Measurements from ENCODE around the gene RAB3C. TPM values are rescaled to one million over a fixed set of nuclear protein-coding genes. Genes with fewer than 3 reads are reported as not detected.

RAB3C gene
- total RNA-seq, 1 donor from 2014 or later, result not detected

DNA sequence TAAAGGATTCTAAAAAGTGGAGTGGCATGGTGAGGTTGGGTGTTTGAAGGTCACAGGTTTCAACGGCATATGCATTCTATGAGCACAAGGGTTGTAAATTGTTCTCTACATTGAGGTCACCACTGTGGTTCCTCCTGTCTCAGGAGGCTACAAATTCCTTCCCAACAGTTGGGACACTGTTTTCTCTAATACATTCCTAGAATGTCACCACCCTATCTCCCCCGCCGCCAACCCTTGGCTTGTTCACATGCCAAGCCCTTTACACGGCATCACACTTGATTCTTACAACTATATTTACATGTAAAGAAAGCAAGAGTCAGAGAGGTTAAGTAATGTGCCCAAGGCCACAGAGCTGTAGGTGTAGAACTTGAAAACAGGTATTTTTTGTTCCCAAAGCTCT is 315.1 kb downstream of the RAB3C start:
- no peak for DNase-seq (ENCODE audit: low spot score)
- Mint-ChIP-seq H3K27ac (ENCODE audit: unreplicated experiment) (no peak overlapping the region), H3K4me3 (ENCODE audit: unreplicated experiment) (no peak overlapping the region), H3K27me3 (ENCODE audit: low read depth) (no peaks in the 10 kb centered on the region), H3K9me3 (ENCODE audit: low read depth) (no peaks in the 10 kb centered on the region), H3K4me1 (ENCODE audit: low read depth) (peaks cover 19% of the 10 kb centered on the region), H3K36me3 (ENCODE audit: low read depth) (no peaks in the 10 kb centered on the region)
- TF ChIP-seq CTCF (IDR thresholded peaks at IDR 0.05), result no peak

DNA sequence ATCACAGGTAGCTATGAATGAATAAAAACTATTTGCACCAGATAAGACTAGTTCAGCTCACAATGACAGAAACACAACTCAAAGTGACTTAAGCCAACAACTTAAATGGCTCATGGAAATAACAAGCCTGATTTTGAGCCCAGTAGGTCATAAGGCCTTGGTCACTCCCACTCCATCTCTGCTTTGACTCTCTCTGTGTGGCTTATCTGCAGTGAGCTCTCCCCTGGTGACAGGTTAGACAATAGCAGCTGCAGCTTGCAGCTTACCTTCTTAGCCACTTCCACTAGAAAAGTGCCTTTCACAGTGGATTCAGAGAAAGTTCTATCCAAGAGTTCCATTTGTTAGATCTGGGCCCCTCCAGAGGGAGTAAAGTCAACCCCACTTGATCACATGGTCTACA is 315.7 kb downstream of the RAB3C start:
- DNase-seq (ENCODE audit: low spot score), result no peak
- Mint-ChIP-seq H3K27me3 (ENCODE audit: low read depth) (no peaks in the 10 kb centered on the region), H3K9me3 (ENCODE audit: low read depth) (no peaks in the 10 kb centered on the region), H3K27ac (ENCODE audit: unreplicated experiment) (no peak overlapping the region), H3K4me3 (ENCODE audit: unreplicated experiment) (no peak overlapping the region), H3K4me1 (ENCODE audit: low read depth) (peaks cover 19% of the 10 kb centered on the region), H3K36me3 (ENCODE audit: low read depth) (no peaks in the 10 kb centered on the region)
- no peak for TF ChIP-seq CTCF (IDR thresholded peaks at IDR 0.05)

DNA sequence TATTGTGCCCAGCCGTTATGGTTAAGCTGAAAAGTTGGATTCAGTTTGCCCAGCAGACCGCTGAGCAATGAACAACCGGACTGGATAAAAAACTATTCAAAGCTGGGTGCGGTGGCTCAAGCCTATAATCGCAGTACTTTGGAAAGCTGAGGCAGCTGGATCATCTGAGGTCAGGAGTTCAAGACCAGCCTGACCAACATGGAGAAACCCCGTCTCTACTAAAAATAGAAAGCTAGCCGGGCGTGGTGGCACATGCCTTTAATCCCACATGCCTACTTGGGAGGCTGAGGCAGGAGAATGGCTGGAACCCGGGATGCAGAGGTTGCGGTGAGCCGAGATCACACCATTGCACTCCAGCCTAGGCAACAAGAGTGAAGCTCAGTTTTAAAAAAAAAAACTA is 318.4 kb downstream of the RAB3C start:
- no peak for DNase-seq (ENCODE audit: low spot score)
- H3K4me3 Mint-ChIP-seq (ENCODE audit: unreplicated experiment), result no peak overlapping the region
- peaks cover 3% of the 10 kb centered on the region for H3K9me3 Mint-ChIP-seq (ENCODE audit: low read depth)
- H3K4me1 Mint-ChIP-seq (ENCODE audit: low read depth), result peaks cover 19% of the 10 kb centered on the region
- no peak overlapping the region for H3K27ac Mint-ChIP-seq (ENCODE audit: unreplicated experiment)
- no peaks in the 10 kb centered on the region for H3K36me3 Mint-ChIP-seq (ENCODE audit: low read depth)
- TF ChIP-seq CTCF (IDR thresholded peaks at IDR 0.05), result no peak
- no peaks in the 10 kb centered on the region for H3K27me3 Mint-ChIP-seq (ENCODE audit: low read depth)

- peaks cover 19% of the 10 kb centered on the region for H3K4me1 Mint-ChIP-seq (ENCODE audit: low read depth)
- no peak overlapping the region for H3K4me3 Mint-ChIP-seq (ENCODE audit: unreplicated experiment)
- no peak for DNase-seq (ENCODE audit: low spot score)
- no peaks in the 10 kb centered on the region for H3K27me3 Mint-ChIP-seq (ENCODE audit: low read depth)
- TF ChIP-seq CTCF (IDR thresholded peaks at IDR 0.05), result no peak
- peak overlapping the region; percentile 29 for H3K27ac Mint-ChIP-seq (ENCODE audit: unreplicated experiment)
- H3K9me3 Mint-ChIP-seq (ENCODE audit: low read depth), result peaks cover 11% of the 10 kb centered on the region
- no peaks in the 10 kb centered on the region for H3K36me3 Mint-ChIP-seq (ENCODE audit: low read depth)
These were observed 319.4 kb downstream of the RAB3C start for GRCh38 chr5:58902305-58902704.

DNA sequence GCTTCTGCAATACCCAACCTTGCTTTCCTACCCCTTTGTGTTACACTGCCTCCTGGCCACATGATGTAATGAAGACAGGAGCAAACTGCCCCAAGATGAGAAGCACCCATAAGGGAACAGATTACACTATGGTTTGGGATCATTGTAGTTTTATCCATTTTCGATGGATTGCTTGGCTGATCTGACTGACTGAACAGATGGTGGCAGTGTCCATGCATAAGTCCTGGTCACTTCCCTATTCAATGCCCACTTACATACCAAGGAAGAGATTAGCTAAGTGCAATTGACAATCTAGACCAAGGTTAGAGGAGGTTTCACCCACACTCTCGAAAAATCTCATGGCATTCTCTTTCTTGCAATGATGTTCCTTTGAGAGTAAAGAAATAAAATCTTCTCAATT is 319.9 kb downstream of the RAB3C start:
- H3K9me3 Mint-ChIP-seq (ENCODE audit: low read depth), result peaks cover 11% of the 10 kb centered on the region
- TF ChIP-seq CTCF (IDR thresholded peaks at IDR 0.05), result peak; percentile 13
- H3K27me3 Mint-ChIP-seq (ENCODE audit: low read depth), result no peaks in the 10 kb centered on the region

More for the DNA sequence above, 319.9 kb downstream of the RAB3C start:
- no peak for DNase-seq (ENCODE audit: low spot score)
- Mint-ChIP-seq H3K4me1 (ENCODE audit: low read depth) (peaks cover 17% of the 10 kb centered on the region), H3K27ac (ENCODE audit: unreplicated experiment) (no peak overlapping the region), H3K36me3 (ENCODE audit: low read depth) (no peaks in the 10 kb centered on the region), H3K4me3 (ENCODE audit: unreplicated experiment) (no peak overlapping the region)

Measured in chondrocyte (in vitro differentiated cells).